HepG2 (cell line): ENCODE data around the gene PARD3.

Experiments
- BRCA1 ChIP-seq: sonication (generic); formaldehyde crosslinking; IDR thresholded peaks from 2 replicates; pipeline ENCODE4 v1.4.0; 2020; ENCODE audit warnings: missing genetic modification reagents
- CTCF ChIP-seq: sonication (generic); formaldehyde crosslinking; IDR thresholded peaks from 2 replicates; pipeline ENCODE4 v1.5.0; 2020; ENCODE audit warnings: mild to moderate bottlenecking, missing genetic modification reagents, moderate library complexity
- E2F5 ChIP-seq: sonication (generic); formaldehyde crosslinking; conservative IDR thresholded peaks from 2 replicates; pipeline ENCODE4 v1.4.0; 2020; ENCODE audit warnings: missing genetic modification reagents
- GATAD2A ChIP-seq: IDR thresholded peaks from 2 replicates; pipeline ENCODE4 v1.6.1; 2016
- RAD21 ChIP-seq: fragments of 450-650 bp; formaldehyde crosslinking; IDR thresholded peaks from 2 replicates; pipeline ENCODE4 v1.5.0; 2020; ENCODE audit warnings: mild to moderate bottlenecking
- REST ChIP-seq, 2 experiments: IDR thresholded peaks; 2 replicates each; pipeline ENCODE4 v1.6.1; 2011 to 2012; ENCODE audit warnings: low read length in 2 of 2, borderline replicate concordance in 1 of 2, low read depth in 1 of 2, mild to moderate bottlenecking in 1 of 2, moderate library complexity in 1 of 2
- ZNF513 ChIP-seq: sonication (generic); formaldehyde crosslinking; conservative IDR thresholded peaks from 2 replicates; pipeline ENCODE4 v1.5.0; 2020; ENCODE audit warnings: missing genetic modification reagents

GRCh38 chr10:34503704-34504103 lies 311.4 kb downstream of the PARD3 start:
- TF ChIP-seq CTCF (CRISPR knock-in tag) = no peak
- TF ChIP-seq REST (IDR thresholded peaks at IDR 0.05; ENCODE audit: borderline replicate concordance in 1 of 2, low read depth in 1 of 2, low read length in 2 of 2) = no peak
- TF ChIP-seq BRCA1 (CRISPR knock-in tag) = no peak
- TF ChIP-seq RAD21 (CRISPR knock-in tag) = no peak
- no peak for TF ChIP-seq E2F5
- TF ChIP-seq ZNF513 (CRISPR knock-in tag) = no peak
- TF ChIP-seq GATAD2A (CRISPR knock-in tag) = no peak
